Ovary (tissue), 3 donors: ENCODE measurements around the gene TCEANC2.

Source experiments
- EP300 ChIP-seq: sonication (generic); formaldehyde crosslinking; IDR thresholded peaks from one replicate; pipeline ENCODE4 v1.6.1; 2017; ENCODE audit warnings: antibody characterized with exemption
- POLR2A ChIP-seq: fragments of 450-650 bp; IDR thresholded peaks from one replicate; pipeline ENCODE4 v1.6.1; 2017; ENCODE audit warnings: antibody characterized with exemption, mild to moderate bottlenecking, moderate library complexity
- TF ChIP-seq, protein P1 (sequence below), 3 donors: fragments of 450-650 bp in 2 of 3; fragments of 200-600 bp in 1 of 3; IDR thresholded peaks; one replicate each; pipeline versions ENCODE4 v1.5.1 to v1.8.0; 2016 to 2022; ENCODE audit warnings: antibody characterized with exemption in 3 of 3, mild to moderate bottlenecking in 1 of 3
- donor health status: DM: no; HTN: no; CAD: no.

DNA sequence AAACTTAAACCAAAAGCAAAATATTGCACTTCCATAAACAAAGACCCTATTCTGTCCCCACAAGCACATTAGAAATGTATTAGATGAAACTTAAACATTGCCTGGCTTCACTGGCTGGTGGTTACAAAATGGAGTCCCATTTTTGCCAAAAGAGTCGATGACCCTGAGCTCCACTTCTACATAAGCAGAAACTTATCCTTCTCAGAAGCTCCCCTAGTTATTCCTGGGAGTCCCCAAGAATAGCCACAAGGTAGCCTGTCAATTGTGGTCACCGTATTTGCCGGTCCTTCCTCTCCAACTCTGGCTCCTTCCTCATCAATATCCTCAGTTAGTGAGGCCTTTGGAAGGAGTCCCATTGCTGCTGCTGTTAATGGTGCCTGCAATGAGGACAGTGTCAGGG lies 62.1 kb downstream of the TCEANC2 start:
- TF ChIP-seq POLR2A (no peak), EP300 (no peak)
- TF ChIP-seq, protein P1, sequence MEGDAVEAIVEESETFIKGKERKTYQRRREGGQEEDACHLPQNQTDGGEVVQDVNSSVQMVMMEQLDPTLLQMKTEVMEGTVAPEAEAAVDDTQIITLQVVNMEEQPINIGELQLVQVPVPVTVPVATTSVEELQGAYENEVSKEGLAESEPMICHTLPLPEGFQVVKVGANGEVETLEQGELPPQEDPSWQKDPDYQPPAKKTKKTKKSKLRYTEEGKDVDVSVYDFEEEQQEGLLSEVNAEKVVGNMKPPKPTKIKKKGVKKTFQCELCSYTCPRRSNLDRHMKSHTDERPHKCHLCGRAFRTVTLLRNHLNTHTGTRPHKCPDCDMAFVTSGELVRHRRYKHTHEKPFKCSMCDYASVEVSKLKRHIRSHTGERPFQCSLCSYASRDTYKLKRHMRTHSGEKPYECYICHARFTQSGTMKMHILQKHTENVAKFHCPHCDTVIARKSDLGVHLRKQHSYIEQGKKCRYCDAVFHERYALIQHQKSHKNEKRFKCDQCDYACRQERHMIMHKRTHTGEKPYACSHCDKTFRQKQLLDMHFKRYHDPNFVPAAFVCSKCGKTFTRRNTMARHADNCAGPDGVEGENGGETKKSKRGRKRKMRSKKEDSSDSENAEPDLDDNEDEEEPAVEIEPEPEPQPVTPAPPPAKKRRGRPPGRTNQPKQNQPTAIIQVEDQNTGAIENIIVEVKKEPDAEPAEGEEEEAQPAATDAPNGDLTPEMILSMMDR (IDR thresholded peaks at IDR 0.05), result no peak
